Heart left ventricle (tissue), 16 donors: ENCODE data around the gene ABCA12. TPM values are rescaled to one million over a fixed set of nuclear protein-coding genes. Genes with fewer than 3 reads are reported as not detected.

Source experiments
- ATAC-seq, 4 donors: fragments of 200-7000 bp; cut with Tn5 transposase; one replicate each; pipeline ENCODE4 v1.9.1; 2020 to 2022; ENCODE audit warnings: moderate library complexity in 4 of 4, mild to moderate bottlenecking in 3 of 4, moderate number of reproducible peaks in 1 of 4
- DNase-seq, 5 donors: peaks; one replicate each; pipeline ENCODE4 v3.0.0-alpha.2; 2020
- H3K27ac ChIP-seq, 12 donors: fragments of 200-600 bp; sonication (generic) in 4 of 12; one replicate each; pipeline versions ENCODE4 v1.5.0 to v1.8.0; 2016 to 2022; ENCODE audit warnings: mild to moderate bottlenecking in 2 of 12
- H3K27me3 ChIP-seq, 9 donors: fragments of 200-600 bp; sonication (generic) in 2 of 9; one replicate each; pipeline versions ENCODE4 v1.5.1 to v1.8.0; 2016 to 2022; ENCODE audit warnings: mild to moderate bottlenecking in 3 of 9
- H3K36me3 ChIP-seq, 9 donors: fragments of 200-600 bp; sonication (generic) in 2 of 9; one replicate each; pipeline versions ENCODE4 v1.5.0 to v1.8.0; 2018 to 2022; ENCODE audit warnings: mild to moderate bottlenecking in 2 of 9
- H3K4me1 ChIP-seq, 12 donors: fragments of 200-600 bp; sonication (generic) in 4 of 12; one replicate each; pipeline versions ENCODE4 v1.5.0 to v1.8.0; 2016 to 2022; ENCODE audit warnings: mild to moderate bottlenecking in 3 of 12
- H3K4me3 ChIP-seq, 12 donors: fragments of 200-600 bp; sonication (generic) in 4 of 12; one replicate each; pipeline versions ENCODE4 v1.5.0 to v1.8.0; 2017 to 2022; ENCODE audit warnings: mild to moderate bottlenecking in 9 of 12, moderate library complexity in 4 of 12
- H3K9me3 ChIP-seq, 12 donors: fragments of 200-600 bp; sonication (generic) in 4 of 12; one replicate each; pipeline versions ENCODE4 v1.5.0 to v1.8.0; 2016 to 2022; ENCODE audit warnings: mild to moderate bottlenecking in 1 of 12
- POLR2A ChIP-seq, 2 donors: fragments of 450-650 bp; IDR thresholded peaks; one replicate each; pipeline ENCODE4 v1.6.1; 2017; ENCODE audit warnings: antibody characterized with exemption in 2 of 2, mild to moderate bottlenecking in 2 of 2, moderate library complexity in 2 of 2
- WGBS, 4 donors: extraction: QIAGEN DNeasy Blood & Tissue Kit in 2 of 4; methylation state at CpG; one replicate each; pipeline versions ENCODE4 v1.1.5 to v1.1.7; 2013 to 2018; 5-methylcytosine and 5-hydroxymethylcytosine counted together
- intact Hi-C, 10 donors: fragments of 100-400 bp; cut with DNase I; formaldehyde crosslinking; loops; one replicate each; pipeline versions ENCODE4 v1.11.1 to v1.14.2; 2022
- polyA plus RNA-seq, 2 donors: library from polyadenylated mRNA; stranded (reverse); fragments of 200-250 nt; gene quantifications; one replicate each; pipeline ENCODE4 v1.2.3, GENCODE V29; 2013
- total RNA-seq, 9 donors: library from RNA; depleted of rRNA in 2 of 9; stranded (reverse); fragments of >200 nt in 2 of 9; fragmentation: NEBNext Ultra II Directional in 3 of 9; extraction: Animal tissue kit (Norgen Biotek cat#: 25700) in 3 of 9; gene quantifications; one replicate each; pipeline versions ENCODE4 v1.1.0 to v1.2.4, GENCODE V29; 2016 to 2023
- TF ChIP-seq, protein P1 (sequence below), 12 donors: fragments of 200-600 bp; sonication (generic) in 4 of 12; IDR thresholded peaks; one replicate each; pipeline versions ENCODE4 v1.5.0 to v1.8.0; 2018 to 2022; ENCODE audit warnings: antibody characterized with exemption in 12 of 12, mild to moderate bottlenecking in 5 of 12
- donor health status: ischemic (EF 13 %, LVEDD 7.1; RV severe dilation, severe dysfunction).
- donor health status: healthy with polysubstance abuse.
- donor health status: DM: no; HTN: yes; CAD: no.
- donor health status: DM: no; HTN: no; CAD: no.
- donor health status: ischemic (EF 25% LVEDD 6.9; RV normal size, moderate dysfunction).
- donor health status: ischemic (EF 25% LVEDD 5.7; RV mildly dilated, moderate dysfunction).
- donor health status: healthy.
- donor health status: DM: yes; HTN: yes; CAD: no.
- donor health status: ischemic (EF 35%, LVEDD 5.7; RV mildly dilated, moderate dysfunction).
- donor health status: nonischemic (EF 11% LVEDD 7.7; RV severe dilation, severe dysfunction).
- donor health status: DM: yes; HTN: yes; CAD: no.
- donor health status: PGD.
- donor health status: ischemic (EF 29% LVEDD 5.4; RV normal size, mild dysfunction).
- donor health status: nonischemic (EF 23%, LVEDD 6.1; RV moderate dilation, normal function).

The ABCA12 gene
- total and polyA plus RNA-seq, 11 donors: 0.02 TPM; not detected in 10

DNA sequence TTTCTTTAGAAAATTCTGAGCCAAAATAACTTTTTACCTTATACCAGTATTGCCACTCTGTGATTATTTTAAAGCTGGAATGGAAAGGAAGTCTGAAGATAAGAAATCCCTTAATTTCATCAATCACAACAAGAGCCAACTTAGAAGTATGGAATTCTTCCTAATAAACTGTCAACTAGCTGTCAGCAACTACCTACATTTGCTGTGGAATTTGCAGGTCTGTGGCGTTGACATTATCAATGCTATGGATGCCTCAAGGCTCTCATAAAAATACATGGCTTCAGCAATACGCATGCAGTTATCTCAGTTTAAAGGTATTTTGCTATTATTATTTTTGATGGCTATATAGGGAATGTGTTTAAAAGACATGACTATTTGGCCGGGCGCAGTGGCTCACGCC is 108.5 kb downstream of the ABCA12 start:
- Histone ChIP-seq H3K9me3 (no peaks in the 10 kb centered on the region), H3K36me3 (no peaks in the 10 kb centered on the region), H3K27ac (no peak overlapping the region), H3K4me3 (no peak overlapping the region), H3K27me3 (no peaks in the 10 kb centered on the region), H3K4me1 (no peaks in the 10 kb centered on the region)
- WGBS, 4 donors: 65 to 76% (median 70%) methylated on average over 5 of the region's 5 CpGs
- intact Hi-C loops: no loop called here
- no peak for TF ChIP-seq POLR2A (IDR thresholded peaks at IDR 0.05)
- TF ChIP-seq, protein P1, sequence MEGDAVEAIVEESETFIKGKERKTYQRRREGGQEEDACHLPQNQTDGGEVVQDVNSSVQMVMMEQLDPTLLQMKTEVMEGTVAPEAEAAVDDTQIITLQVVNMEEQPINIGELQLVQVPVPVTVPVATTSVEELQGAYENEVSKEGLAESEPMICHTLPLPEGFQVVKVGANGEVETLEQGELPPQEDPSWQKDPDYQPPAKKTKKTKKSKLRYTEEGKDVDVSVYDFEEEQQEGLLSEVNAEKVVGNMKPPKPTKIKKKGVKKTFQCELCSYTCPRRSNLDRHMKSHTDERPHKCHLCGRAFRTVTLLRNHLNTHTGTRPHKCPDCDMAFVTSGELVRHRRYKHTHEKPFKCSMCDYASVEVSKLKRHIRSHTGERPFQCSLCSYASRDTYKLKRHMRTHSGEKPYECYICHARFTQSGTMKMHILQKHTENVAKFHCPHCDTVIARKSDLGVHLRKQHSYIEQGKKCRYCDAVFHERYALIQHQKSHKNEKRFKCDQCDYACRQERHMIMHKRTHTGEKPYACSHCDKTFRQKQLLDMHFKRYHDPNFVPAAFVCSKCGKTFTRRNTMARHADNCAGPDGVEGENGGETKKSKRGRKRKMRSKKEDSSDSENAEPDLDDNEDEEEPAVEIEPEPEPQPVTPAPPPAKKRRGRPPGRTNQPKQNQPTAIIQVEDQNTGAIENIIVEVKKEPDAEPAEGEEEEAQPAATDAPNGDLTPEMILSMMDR (IDR thresholded peaks at IDR 0.05): no peak
- no peak for DNase-seq
- ATAC-seq: no peak

DNA sequence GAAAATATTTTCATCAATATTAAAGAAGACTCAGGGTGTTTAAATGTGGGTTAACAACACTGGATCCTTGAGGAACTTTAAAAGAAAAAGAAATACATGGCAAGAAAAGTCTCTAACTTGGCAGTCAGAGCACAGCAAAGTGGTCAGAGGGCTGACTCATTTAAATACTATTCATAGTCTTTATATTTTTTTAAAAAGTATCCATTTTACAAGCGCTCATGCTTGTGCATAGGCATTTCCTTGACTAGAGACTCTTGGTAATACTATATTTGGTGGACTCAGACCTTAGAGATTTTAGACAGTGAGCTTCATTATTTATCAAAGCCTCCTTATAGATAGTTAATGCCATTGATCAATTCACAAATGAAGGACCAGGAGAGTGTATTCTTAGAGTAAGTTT is 110.2 kb downstream of the ABCA12 start:
- Histone ChIP-seq H3K27me3 (no peaks in the 10 kb centered on the region), H3K36me3 (no peaks in the 10 kb centered on the region), H3K4me3 (no peak overlapping the region), H3K9me3 (no peaks in the 10 kb centered on the region), H3K27ac (no peak overlapping the region), H3K4me1 (no peaks in the 10 kb centered on the region)
- ATAC-seq (no peak), DNase-seq (no peak)
- intact Hi-C loops: no loop called here
- TF ChIP-seq, protein P1 (IDR thresholded peaks at IDR 0.05): no peak
- no peak for TF ChIP-seq POLR2A (IDR thresholded peaks at IDR 0.05)
- WGBS, 4 donors: 71 to 88% (median 82%) methylated on average over 1 of the region's 1 CpG

DNA sequence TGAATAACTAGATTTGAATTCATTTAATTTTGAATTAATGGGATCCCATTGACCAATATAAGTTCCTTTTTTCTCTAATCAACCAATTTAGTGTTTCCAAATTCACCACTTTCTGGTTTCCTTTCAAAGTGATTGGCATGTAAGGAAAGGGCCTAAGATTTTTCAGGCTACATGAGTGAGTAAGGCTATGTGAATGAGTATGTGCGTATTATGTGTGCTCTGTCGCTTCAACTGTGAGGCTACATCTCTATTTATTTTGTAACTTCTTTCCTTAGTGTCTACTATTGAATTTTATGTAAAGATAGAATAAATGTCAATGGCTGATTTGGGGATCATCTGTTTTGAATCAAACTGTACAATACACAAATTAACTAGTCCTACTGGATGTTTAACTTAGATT is 110.6 kb downstream of the ABCA12 start:
- Histone ChIP-seq H3K27me3 (no peaks in the 10 kb centered on the region), H3K4me3 (no peak overlapping the region), H3K9me3 (no peaks in the 10 kb centered on the region), H3K36me3 (no peaks in the 10 kb centered on the region), H3K4me1 (peaks cover 0 to 4% (median under 1%) of the 10 kb centered on the region in 12 donors), H3K27ac (no peak overlapping the region)
- no peak for TF ChIP-seq POLR2A (IDR thresholded peaks at IDR 0.05)
- TF ChIP-seq, protein P1 (IDR thresholded peaks at IDR 0.05): no peak
- DNase-seq: no peak
- 45 to 49% (median 47%) methylated on average over 2 of the region's 2 CpGs for WGBS, 4 donors
- ATAC-seq: no peak
- intact Hi-C loops: no loop called here

DNA sequence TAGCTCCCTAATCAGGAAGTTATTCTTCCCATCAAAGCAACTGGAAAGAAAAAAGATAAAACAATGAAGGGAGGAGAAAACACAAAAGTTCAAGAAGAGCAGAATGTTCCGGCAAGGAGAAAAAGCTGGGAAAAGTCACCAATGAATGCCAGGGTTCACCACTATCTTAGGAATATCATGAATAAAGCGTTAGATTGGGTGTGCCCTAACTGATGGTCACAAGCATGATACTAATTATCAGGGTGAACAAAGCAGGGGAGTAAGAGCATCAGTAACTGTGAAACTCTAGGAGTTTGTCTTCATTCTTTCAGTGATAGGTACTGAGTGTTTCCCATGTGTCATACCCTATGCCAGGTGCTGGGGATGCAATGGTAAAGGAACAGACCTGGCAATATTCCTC is 115.5 kb downstream of the ABCA12 start:
- ATAC-seq: no peak
- DNase-seq: no peak
- Histone ChIP-seq H3K9me3 (no peaks in the 10 kb centered on the region), H3K27ac (peak overlapping the region in 5 of 12 donors; percentile 37 to 70 (median 62)), H3K4me3 (no peak overlapping the region), H3K27me3 (no peaks in the 10 kb centered on the region), H3K36me3 (no peaks in the 10 kb centered on the region), H3K4me1 (peaks cover 0 to 11% (median 3%) of the 10 kb centered on the region in 12 donors)
- intact Hi-C loops: no loop called here
- 51 to 69% (median 58%) methylated on average over 2 of the region's 2 CpGs for WGBS, 4 donors
- TF ChIP-seq, protein P1 (IDR thresholded peaks at IDR 0.05): no peak
- TF ChIP-seq POLR2A (IDR thresholded peaks at IDR 0.05): no peak
